MCF 10A (cell line): Measurements from ENCODE around the gene SLC25A36. TPM values are rescaled to one million over a fixed set of nuclear protein-coding genes. Genes with fewer than 3 reads are reported as not detected.
"Not testable (repeated sequence)": the region's sequence is repeated elsewhere in the genome, so short reads cannot be mapped to it uniquely, and the experiment has no call there.

Experiments
- BruUV-seq: library from RNA; stranded (reverse); fragments of 400-500 nt; replicated peaks from 2 replicates; lab custom pipeline; 2021; lab: Mats Ljungman, UMichigan
- CTCF ChIA-PET: fragments of 300-600 bp; sonication (Branson Sonifier 250); formaldehyde crosslinking; extraction: SDS; loops from one replicate; lab custom pipeline; 2021; ENCODE audit warnings: antibody characterized with exemption, inconsistent platforms; lab: Yijun Ruan, JAX
- POLR2A ChIA-PET: fragments of 300-600, 350-650 bp; sonication (Branson Sonifier 250); formaldehyde crosslinking; extraction: SDS; loops from one replicate; lab custom pipeline; 2020; ENCODE audit warnings: antibody characterized with exemption, inconsistent platforms; lab: Yijun Ruan, JAX
- DNase-seq: peaks from one replicate; pipeline ENCODE4 v3.0.0-alpha.2; 2018; ENCODE audit not compliant: unreplicated experiment
- H3K27ac Mint-ChIP-seq: one replicate; pipeline ENCODE4 v1.8.0; 2022; ENCODE audit warnings: mild to moderate bottlenecking, low read depth, mixed read lengths; ENCODE audit not compliant: unreplicated experiment
- H3K27me3 Mint-ChIP-seq: one replicate; pipeline ENCODE4 v1.8.0; 2022; ENCODE audit warnings: mixed read lengths; ENCODE audit not compliant: insufficient read depth, unreplicated experiment
- H3K36me3 Mint-ChIP-seq: one replicate; pipeline ENCODE4 v1.8.0; 2022; ENCODE audit warnings: mild to moderate bottlenecking, moderate library complexity, mixed read lengths; ENCODE audit not compliant: insufficient read depth, unreplicated experiment
- H3K4me1 Mint-ChIP-seq: one replicate; pipeline ENCODE4 v1.8.0; 2022; ENCODE audit warnings: mixed read lengths; ENCODE audit not compliant: insufficient read depth, unreplicated experiment
- H3K4me3 Mint-ChIP-seq: one replicate; pipeline ENCODE4 v1.8.0; 2022; ENCODE audit warnings: mild to moderate bottlenecking, moderate library complexity, mixed read lengths; ENCODE audit not compliant: unreplicated experiment
- H3K9me3 Mint-ChIP-seq: one replicate; pipeline ENCODE4 v1.8.0; 2022; ENCODE audit warnings: mixed read lengths; ENCODE audit not compliant: unreplicated experiment
- CTCF ChIP-seq: fragments of 200-600 bp; IDR thresholded peaks from one replicate; pipeline ENCODE4 v1.8.0; 2022; ENCODE audit warnings: antibody characterized with exemption, mild to moderate bottlenecking; ENCODE audit not compliant: unreplicated experiment
- intact Hi-C: fragments of 100-400 bp; cut with micrococcal nuclease; formaldehyde crosslinking; loops from 2 replicates; pipeline ENCODE4 v1.14.1; 2022
- total RNA-seq: library from RNA; stranded (reverse); gene quantifications from 2 replicates; pipeline ENCODE4 v1.2.3, GENCODE V29; 2022

SLC25A36 gene
- total RNA-seq, 1 experiment from 2014 or later: 71.2 TPM

GRCh38 chr3:140974900-140975299 lies 33.3 kb downstream of the SLC25A36 start:
- intact Hi-C loops: loop anchor here (10.0 kb wide), 1 partner anchor 50 kb away; no protein-coding TSS in a partner anchor

GRCh38 chr3:140980663-140981062 lies 39.0 kb downstream of the SLC25A36 start:
- no TSS peak for BruUV-seq
- Mint-ChIP-seq H3K27me3 (no peaks in the 10 kb centered on the region), H3K4me3 (no peak overlapping the region), H3K9me3 (no peaks in the 10 kb centered on the region), H3K36me3 (peaks cover 32% of the 10 kb centered on the region), H3K27ac (no peak overlapping the region), H3K4me1 (no peaks in the 10 kb centered on the region)
- intact Hi-C loops: no loop called here
- DNase-seq: no peak
- ChIA-PET POLR2A (no interaction called here), CTCF (no interaction called here)
- TF ChIP-seq CTCF: no peak

More at GRCh38 chr3:140974900-140975299, 33.3 kb downstream of the SLC25A36 start:
- H3K9me3 Mint-ChIP-seq: no peaks in the 10 kb centered on the region
- H3K36me3 Mint-ChIP-seq: peaks cover 47% of the 10 kb centered on the region
- H3K27me3 Mint-ChIP-seq: no peaks in the 10 kb centered on the region
- TF ChIP-seq CTCF: no peak
- no peak overlapping the region for H3K4me3 Mint-ChIP-seq
- H3K4me1 Mint-ChIP-seq: no peaks in the 10 kb centered on the region
- no peak overlapping the region for H3K27ac Mint-ChIP-seq
- no peak for DNase-seq
- POLR2A ChIA-PET: interaction anchor here (0.6 to 1.9 kb wide), 5 partner anchors 21 to 1602 kb away, joined by 3 to 8 read pairs (median 3); partner anchors contain the start of gene SLC25A36
- no TSS peak for BruUV-seq
- CTCF ChIA-PET: interaction anchor here (0.6 to 2.2 kb wide), 8 partner anchors 19 to 217 kb away, joined by 3 to 8 read pairs (median 4); no protein-coding TSS in a partner anchor

GRCh38 chr3:140987792-140988191 lies 46.2 kb downstream of the SLC25A36 start:
- intact Hi-C loops, BruUV-seq, POLR2A ChIA-PET, H3K4me1 Mint-ChIP-seq, H3K4me3 Mint-ChIP-seq, H3K36me3 Mint-ChIP-seq, H3K27ac Mint-ChIP-seq, DNase-seq: not testable (repeated sequence)
- CTCF ChIA-PET: interaction anchor here (0.9 to 2.1 kb wide), 3 partner anchors 10 to 266 kb away, joined by 3 to 11 read pairs (median 3); no protein-coding TSS in a partner anchor
- H3K9me3 Mint-ChIP-seq: peaks cover 14% of the 10 kb centered on the region
- H3K27me3 Mint-ChIP-seq: peaks cover 24% of the 10 kb centered on the region

GRCh38 chr3:140994316-140994715 lies 52.7 kb downstream of the SLC25A36 start:
- CTCF ChIA-PET: interaction anchor here (1.4 kb wide), 1 partner anchor 198 kb away, joined by 7 read pairs; no protein-coding TSS in a partner anchor
- BruUV-seq: no TSS peak
- no peak overlapping the region for H3K27ac Mint-ChIP-seq
- H3K9me3 Mint-ChIP-seq: peaks cover 7% of the 10 kb centered on the region
- POLR2A ChIA-PET: interaction anchor here (0.8 kb wide), 1 partner anchor 18 kb away, joined by 3 read pairs; no protein-coding TSS in a partner anchor
- intact Hi-C loops: no loop called here
- peaks cover 13% of the 10 kb centered on the region for H3K27me3 Mint-ChIP-seq
- no peak for DNase-seq
- no peaks in the 10 kb centered on the region for H3K36me3 Mint-ChIP-seq
- TF ChIP-seq CTCF: no peak
- no peaks in the 10 kb centered on the region for H3K4me1 Mint-ChIP-seq
- H3K4me3 Mint-ChIP-seq: no peak overlapping the region

- H3K4me1 Mint-ChIP-seq, H3K36me3 Mint-ChIP-seq, H3K9me3 Mint-ChIP-seq, H3K4me3 Mint-ChIP-seq, intact Hi-C loops, H3K27me3 Mint-ChIP-seq, DNase-seq, BruUV-seq, H3K27ac Mint-ChIP-seq: not testable (repeated sequence)
- ChIA-PET POLR2A (interaction anchor here (0.6 to 0.8 kb wide), 2 partner anchors 19 to 36 kb away, joined by 3 read pairs; no protein-coding TSS in a partner anchor), CTCF (interaction anchor here (1.4 kb wide), 1 partner anchor 198 kb away, joined by 7 read pairs; no protein-coding TSS in a partner anchor)
Observed at GRCh38 chr3:140994861-140995260, 53.2 kb downstream of the SLC25A36 start.
